Endothelial cell (in vitro differentiated cells): ENCODE measurements around the gene JOSD1. TPM values are rescaled to one million over a fixed set of nuclear protein-coding genes. Genes with fewer than 3 reads are reported as not detected.

Source experiments
- DNase-seq: peaks from one replicate; pipeline ENCODE4 v3.0.0; 2021; ENCODE audit warnings: low spot score
- H3K27ac Mint-ChIP-seq: one replicate; pipeline ENCODE4 v1.8.0; 2021; ENCODE audit warnings: mixed read lengths, inconsistent platforms; ENCODE audit not compliant: unreplicated experiment
- H3K27me3 Mint-ChIP-seq: one replicate; pipeline ENCODE4 v1.8.0; 2021; ENCODE audit warnings: mild to moderate bottlenecking, moderate library complexity, mixed read lengths, inconsistent platforms; ENCODE audit not compliant: unreplicated experiment
- H3K36me3 Mint-ChIP-seq: one replicate; pipeline ENCODE4 v1.8.0; 2021; ENCODE audit warnings: mild to moderate bottlenecking, low read depth, mixed read lengths, inconsistent platforms; ENCODE audit not compliant: unreplicated experiment
- H3K4me1 Mint-ChIP-seq: one replicate; pipeline ENCODE4 v1.8.0; 2021; ENCODE audit warnings: mild to moderate bottlenecking, mixed read lengths, inconsistent platforms; ENCODE audit not compliant: unreplicated experiment
- H3K4me3 Mint-ChIP-seq: one replicate; pipeline ENCODE4 v1.8.0; 2021; ENCODE audit warnings: mild to moderate bottlenecking, mixed read lengths, inconsistent platforms; ENCODE audit not compliant: unreplicated experiment
- H3K9me3 Mint-ChIP-seq: one replicate; pipeline ENCODE4 v1.8.0; 2021; ENCODE audit warnings: mixed read lengths, inconsistent platforms; ENCODE audit not compliant: unreplicated experiment
- total RNA-seq: library from RNA; stranded (reverse); fragmentation: NEBNext Ultra II Directional; extraction: Animal tissue kit (Norgen Biotek cat#: 25700); gene quantifications from one replicate; pipeline ENCODE4 v1.2.1, GENCODE V29; 2021; ENCODE audit not compliant: unreplicated experiment
- TF ChIP-seq, protein P1 (sequence below): fragments of 200-600 bp; sonication (generic); IDR thresholded peaks from one replicate; pipeline ENCODE4 v1.5.0; 2021; ENCODE audit warnings: antibody characterized with exemption; ENCODE audit not compliant: unreplicated experiment

Gene JOSD1
- total RNA-seq, 1 donor from 2014 or later = 49.6 TPM

DNA sequence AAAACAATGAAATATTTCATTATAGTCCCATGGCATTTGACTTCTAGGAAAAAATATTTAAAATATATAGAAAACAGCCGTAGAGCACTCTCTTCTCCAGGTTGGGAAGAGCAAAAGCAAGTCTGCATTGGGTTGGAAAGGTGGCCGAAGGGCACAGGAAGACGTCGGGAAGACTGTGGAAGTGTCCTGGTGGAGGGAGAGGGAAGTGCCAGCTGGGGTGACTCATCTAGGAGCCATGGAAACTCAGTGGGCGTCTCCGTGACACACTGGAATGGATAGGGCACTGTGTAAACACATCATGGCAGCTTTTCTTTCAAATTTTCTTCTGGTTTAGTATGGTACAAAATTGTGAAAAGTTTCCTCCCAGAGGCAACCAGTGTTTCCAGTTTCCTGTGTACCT lies 17.7 kb upstream of the JOSD1 start:
- TF ChIP-seq, protein P1, sequence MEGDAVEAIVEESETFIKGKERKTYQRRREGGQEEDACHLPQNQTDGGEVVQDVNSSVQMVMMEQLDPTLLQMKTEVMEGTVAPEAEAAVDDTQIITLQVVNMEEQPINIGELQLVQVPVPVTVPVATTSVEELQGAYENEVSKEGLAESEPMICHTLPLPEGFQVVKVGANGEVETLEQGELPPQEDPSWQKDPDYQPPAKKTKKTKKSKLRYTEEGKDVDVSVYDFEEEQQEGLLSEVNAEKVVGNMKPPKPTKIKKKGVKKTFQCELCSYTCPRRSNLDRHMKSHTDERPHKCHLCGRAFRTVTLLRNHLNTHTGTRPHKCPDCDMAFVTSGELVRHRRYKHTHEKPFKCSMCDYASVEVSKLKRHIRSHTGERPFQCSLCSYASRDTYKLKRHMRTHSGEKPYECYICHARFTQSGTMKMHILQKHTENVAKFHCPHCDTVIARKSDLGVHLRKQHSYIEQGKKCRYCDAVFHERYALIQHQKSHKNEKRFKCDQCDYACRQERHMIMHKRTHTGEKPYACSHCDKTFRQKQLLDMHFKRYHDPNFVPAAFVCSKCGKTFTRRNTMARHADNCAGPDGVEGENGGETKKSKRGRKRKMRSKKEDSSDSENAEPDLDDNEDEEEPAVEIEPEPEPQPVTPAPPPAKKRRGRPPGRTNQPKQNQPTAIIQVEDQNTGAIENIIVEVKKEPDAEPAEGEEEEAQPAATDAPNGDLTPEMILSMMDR = peak; percentile 66
- peak; percentile 47 for DNase-seq
- Mint-ChIP-seq H3K27ac (no peak overlapping the region), H3K9me3 (no peaks in the 10 kb centered on the region), H3K4me1 (peaks cover 36% of the 10 kb centered on the region), H3K36me3 (peaks cover 28% of the 10 kb centered on the region), H3K4me3 (no peak overlapping the region), H3K27me3 (peaks cover 7% of the 10 kb centered on the region)

DNA sequence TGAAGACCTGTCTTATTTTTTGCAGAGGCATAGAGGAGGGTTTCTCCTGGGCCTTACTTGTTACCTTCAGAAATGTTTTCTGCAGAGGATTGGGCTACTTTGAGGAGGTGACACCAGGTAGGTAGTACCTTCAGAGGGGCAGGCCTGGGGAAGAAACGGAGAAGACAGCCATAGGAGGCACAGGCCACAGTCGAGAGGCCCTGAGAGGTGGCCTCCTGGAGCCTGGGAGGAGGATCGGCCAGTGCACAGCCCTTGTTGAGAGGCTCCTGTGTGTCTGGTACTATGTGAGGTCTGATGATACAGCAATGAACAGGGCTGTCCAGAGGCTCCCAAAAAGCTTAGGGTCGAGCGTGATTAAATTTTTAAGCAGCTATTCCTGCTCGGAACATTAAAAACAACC lies 16.5 kb upstream of the JOSD1 start:
- Mint-ChIP-seq H3K36me3 (peaks cover 27% of the 10 kb centered on the region), H3K27me3 (peaks cover 13% of the 10 kb centered on the region), H3K4me3 (no peak overlapping the region), H3K4me1 (peaks cover 48% of the 10 kb centered on the region), H3K27ac (peak overlapping the region; percentile 57), H3K9me3 (no peaks in the 10 kb centered on the region)
- TF ChIP-seq, protein P1 = no peak
- no peak for DNase-seq

DNA sequence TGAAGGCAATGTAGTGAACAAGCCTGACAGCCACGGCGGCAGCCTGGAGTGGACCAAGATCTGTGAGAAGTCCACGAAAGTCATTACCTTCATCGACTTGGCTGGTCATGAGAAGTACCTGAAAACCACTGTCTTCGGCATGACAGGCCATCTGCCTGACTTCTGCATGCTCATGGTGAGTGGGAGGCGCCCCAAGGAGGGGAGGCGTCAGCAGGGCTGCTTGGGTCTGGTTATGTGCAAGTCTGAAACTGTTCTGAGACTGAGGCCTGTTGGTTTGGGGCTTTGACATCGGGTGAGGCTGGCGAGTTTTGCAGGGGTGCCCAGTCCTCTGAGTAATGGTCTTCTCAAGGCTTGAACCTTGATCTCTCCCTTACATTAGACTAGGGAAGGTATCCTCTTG lies 16.1 kb upstream of the JOSD1 start:
- TF ChIP-seq, protein P1 = no peak
- no peak for DNase-seq
- Mint-ChIP-seq H3K4me3 (peak overlapping the region; percentile 57), H3K9me3 (no peaks in the 10 kb centered on the region), H3K4me1 (peaks cover 51% of the 10 kb centered on the region), H3K27me3 (peaks cover 14% of the 10 kb centered on the region), H3K27ac (peak overlapping the region; percentile 57), H3K36me3 (peaks cover 24% of the 10 kb centered on the region)

DNA sequence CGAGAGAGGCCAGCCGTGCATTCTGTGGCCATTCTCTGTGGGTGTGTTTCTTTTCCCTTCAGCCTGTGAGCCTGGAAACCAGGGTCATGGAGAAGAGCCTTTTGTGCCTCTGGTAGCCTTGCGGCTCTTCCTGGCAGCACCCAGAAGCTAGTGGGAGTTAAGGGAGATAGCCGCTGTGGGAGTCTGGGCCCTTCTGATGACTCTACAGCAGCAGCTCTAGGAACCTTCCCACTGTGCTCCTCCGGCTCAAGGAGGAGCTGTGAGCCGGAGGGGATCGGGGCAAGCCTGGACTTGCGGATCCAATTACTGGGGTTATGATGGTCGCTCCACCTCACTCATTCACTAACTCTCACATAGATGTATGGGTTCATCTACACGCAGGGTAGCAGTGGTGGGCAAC lies 15.5 kb upstream of the JOSD1 start:
- H3K4me3 Mint-ChIP-seq = peak overlapping the region; percentile 57
- H3K36me3 Mint-ChIP-seq = peaks cover 21% of the 10 kb centered on the region
- H3K27me3 Mint-ChIP-seq = peaks cover 14% of the 10 kb centered on the region
- DNase-seq = no peak
- H3K27ac Mint-ChIP-seq = no peak overlapping the region
- H3K9me3 Mint-ChIP-seq = no peaks in the 10 kb centered on the region
- TF ChIP-seq, protein P1 = no peak
- H3K4me1 Mint-ChIP-seq = peaks cover 51% of the 10 kb centered on the region

DNA sequence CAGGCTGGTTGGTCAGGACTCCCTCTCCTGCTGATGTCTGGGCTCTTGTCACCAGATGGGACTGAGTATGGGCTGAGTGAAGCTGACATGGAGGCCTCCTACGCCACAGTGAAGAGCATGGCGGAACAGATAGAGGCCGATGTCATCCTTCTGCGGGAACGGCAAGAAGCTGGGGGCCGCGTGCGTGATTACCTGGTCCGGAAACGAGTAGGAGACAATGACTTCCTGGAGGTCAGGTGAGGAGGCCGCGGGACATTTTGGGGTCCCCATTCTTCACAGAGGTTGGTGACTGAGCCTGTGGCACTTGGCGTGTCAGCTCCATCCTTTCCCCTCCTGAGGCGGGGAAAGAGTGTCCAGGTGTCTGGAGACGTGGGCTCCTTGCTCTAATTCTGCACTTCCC lies 15.1 kb upstream of the JOSD1 start:
- H3K36me3 Mint-ChIP-seq = peaks cover 24% of the 10 kb centered on the region
- H3K27ac Mint-ChIP-seq = no peak overlapping the region
- H3K9me3 Mint-ChIP-seq = no peaks in the 10 kb centered on the region
- peaks cover 51% of the 10 kb centered on the region for H3K4me1 Mint-ChIP-seq
- no peak overlapping the region for H3K4me3 Mint-ChIP-seq
- DNase-seq = no peak
- H3K27me3 Mint-ChIP-seq = peaks cover 14% of the 10 kb centered on the region
- TF ChIP-seq, protein P1 = no peak
